Mucosa of descending colon (tissue), 3 donors: Measurements from ENCODE around the gene SEMA4C. TPM values are rescaled to one million over a fixed set of nuclear protein-coding genes. Genes with fewer than 3 reads are reported as not detected.
A peak's percentile ranks its signal among the peaks of the same experiment; 100 is the strongest.

Source experiments
- ATAC-seq: fragments of 200-7000 bp; cut with Tn5 transposase; one replicate; pipeline ENCODE4 v1.9.1; 2020; ENCODE audit warnings: mild to moderate bottlenecking, moderate library complexity
- DNase-seq, 3 donors: peaks; one replicate each; pipeline ENCODE4 v3.0.0-alpha.2; 2020
- H3K36me3 ChIP-seq: fragments of 200-600 bp; one replicate; pipeline ENCODE4 v1.8.0; 2021; ENCODE audit warnings: low read depth, mild to moderate bottlenecking
- H3K4me1 ChIP-seq: fragments of 200-600 bp; one replicate; pipeline ENCODE4 v1.8.0; 2021; ENCODE audit warnings: low read depth, mild to moderate bottlenecking
- H3K4me3 ChIP-seq: fragments of 200-600 bp; one replicate; pipeline ENCODE4 v1.8.0; 2021; ENCODE audit warnings: mild to moderate bottlenecking
- H3K9me3 ChIP-seq: fragments of 200-600 bp; one replicate; pipeline ENCODE4 v1.8.0; 2021; ENCODE audit warnings: mild to moderate bottlenecking
- CTCF ChIP-seq: fragments of 200-600 bp; IDR thresholded peaks from one replicate; pipeline ENCODE4 v1.8.0; 2022; ENCODE audit warnings: antibody characterized with exemption, mild to moderate bottlenecking
- intact Hi-C, 2 donors: fragments of 100-400 bp; cut with DNase I in 1 of 2; cut with micrococcal nuclease in 1 of 2; formaldehyde crosslinking; loops; one replicate each; pipeline versions ENCODE4 v1.11.0 to v1.11.1; 2022; cut with DNase I, micrococcal nuclease
- total RNA-seq, 3 donors: library from RNA; stranded (reverse); fragmentation: NEBNext Ultra II Directional in 2 of 3; extraction: Animal tissue kit (Norgen Biotek cat#: 25700) in 2 of 3; gene quantifications; one replicate each; pipeline versions ENCODE4 v1.2.1 to v1.2.4, GENCODE V29; 2021 to 2023
- donor health status: DM: no; HTN: no; CAD: no; lungs with moderate emphysema.
- donor health status: DM: no; HTN: no; CAD: no.
- donor health status: DM: no; HTN: yes; CAD: no.

The SEMA4C gene
- total RNA-seq, 3 donors from 2014 or later, result 14.4 to 83.8 (median 17.5) TPM

GRCh38 chr2:96867756-96868554 is 1.9 kb downstream of the SEMA4C start:
- no peak for TF ChIP-seq CTCF
- no peak for DNase-seq
- intact Hi-C loops, result loop anchor here in 1 of 2 donors (5.0 kb wide), 1 partner anchor 84 kb away; no protein-coding TSS in a partner anchor

DNA sequence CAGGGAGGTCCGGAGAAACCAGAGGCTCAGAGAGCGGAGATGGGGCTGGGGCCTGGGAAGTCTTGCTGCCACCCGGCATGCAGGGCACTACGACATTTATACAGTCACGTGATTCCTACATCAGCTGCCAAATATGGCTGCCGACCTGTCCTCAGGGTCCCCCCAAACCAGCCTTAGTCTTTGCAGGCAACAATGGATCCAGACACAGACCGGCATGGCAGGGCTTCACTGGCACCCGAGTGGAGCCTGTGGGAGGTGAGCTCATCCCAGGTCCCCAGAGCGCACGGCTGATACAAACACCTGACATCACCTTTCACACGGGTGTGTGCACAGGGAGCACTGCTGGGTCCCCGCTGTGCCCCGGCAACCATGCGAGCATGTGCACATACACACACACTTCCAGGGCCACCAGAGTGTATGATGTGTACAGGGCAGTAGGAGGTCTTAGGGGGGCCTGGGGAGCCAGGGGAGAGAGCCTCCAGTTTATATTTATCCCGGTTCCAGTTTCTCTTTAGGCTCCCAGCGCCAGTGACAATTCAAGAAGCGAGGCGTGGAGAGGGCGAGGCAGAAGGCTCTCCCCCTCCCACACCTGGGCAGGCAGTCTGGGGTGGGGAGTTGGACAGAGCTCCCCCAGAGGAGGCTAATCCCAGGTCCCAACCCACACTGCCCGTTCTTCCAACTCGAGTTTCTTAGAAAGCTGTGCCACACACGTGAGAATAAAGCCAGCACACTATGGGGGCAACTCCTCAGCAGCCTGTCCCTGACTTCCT is 2.7 kb downstream of the SEMA4C start:
- ATAC-seq (no peak), DNase-seq (no peak)
- H3K4me1 ChIP-seq, result peaks cover 29% of the 10 kb centered on the region
- no peak overlapping the region for H3K4me3 ChIP-seq
- intact Hi-C loops, result loop anchor here in 1 of 2 donors (5.0 kb wide), 1 partner anchor 85 kb away; no protein-coding TSS in a partner anchor
- H3K9me3 ChIP-seq, result no peaks in the 10 kb centered on the region
- H3K36me3 ChIP-seq, result no peaks in the 10 kb centered on the region
- TF ChIP-seq CTCF, result no peak

More at GRCh38 chr2:96867756-96868554, 1.9 kb downstream of the SEMA4C start:
- Histone ChIP-seq H3K4me3 (peak overlapping the region; percentile 67), H3K36me3 (no peaks in the 10 kb centered on the region), H3K9me3 (no peaks in the 10 kb centered on the region), H3K4me1 (peaks cover 27% of the 10 kb centered on the region)
- peak; percentile 4 for ATAC-seq

- Histone ChIP-seq H3K9me3 (no peaks in the 10 kb centered on the region), H3K4me1 (peaks cover 35% of the 10 kb centered on the region), H3K36me3 (no peaks in the 10 kb centered on the region), H3K4me3 (no peak overlapping the region)
- ATAC-seq, result no peak
- no peak for TF ChIP-seq CTCF
- DNase-seq, result no peak
- intact Hi-C loops, result loop anchor here in 1 of 2 donors (5.0 kb wide), 1 partner anchor 86 kb away; no protein-coding TSS in a partner anchor
These were observed 3.3 kb downstream of the SEMA4C start for GRCh38 chr2:96866586-96866985.

- ATAC-seq, result no peak
- Histone ChIP-seq H3K9me3 (no peaks in the 10 kb centered on the region), H3K36me3 (no peaks in the 10 kb centered on the region), H3K4me1 (peaks cover 38% of the 10 kb centered on the region), H3K4me3 (no peak overlapping the region)
- intact Hi-C loops, result loop anchor here in 1 of 2 donors (5.0 kb wide), 1 partner anchor 86 kb away; no protein-coding TSS in a partner anchor
- no peak for TF ChIP-seq CTCF
- no peak for DNase-seq
These were observed 3.7 kb downstream of the SEMA4C start for GRCh38 chr2:96866149-96866548.

DNA sequence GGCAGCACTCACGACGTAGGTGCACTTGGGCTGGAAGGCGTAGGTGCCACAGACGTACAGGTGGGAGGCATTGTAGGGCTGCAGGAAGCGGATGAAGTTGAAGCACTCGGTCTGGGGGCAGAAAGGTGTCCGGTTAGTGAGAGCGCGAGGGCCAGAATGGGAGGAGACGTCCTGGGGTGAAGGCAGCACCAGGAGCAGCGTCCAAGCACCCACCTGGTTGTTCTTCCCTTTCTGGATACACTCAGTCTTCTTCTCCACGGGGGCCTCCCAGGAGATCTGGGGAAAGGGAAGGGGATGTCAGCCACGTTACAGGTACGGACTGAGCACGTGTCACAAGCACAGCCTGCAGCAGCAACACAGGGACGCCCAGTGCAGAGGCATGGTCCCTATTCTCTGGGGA is 4.2 kb downstream of the SEMA4C start:
- TF ChIP-seq CTCF, result no peak
- ATAC-seq, result no peak
- peaks cover 36% of the 10 kb centered on the region for H3K4me1 ChIP-seq
- no peaks in the 10 kb centered on the region for H3K36me3 ChIP-seq
- DNase-seq, result no peak
- H3K4me3 ChIP-seq, result no peak overlapping the region
- H3K9me3 ChIP-seq, result no peaks in the 10 kb centered on the region
- intact Hi-C loops, result loop anchor here in 1 of 2 donors (5.0 kb wide), 1 partner anchor 87 kb away; no protein-coding TSS in a partner anchor
